ENCODE results near the gene DCTN5.
"Not testable (repeated sequence)": the region's sequence is repeated elsewhere in the genome, so short reads cannot be mapped to it uniquely, and the experiment has no call there.

Gene DCTN5

GRCh38 chr16:23640931-23641765 lies at the start of gene DCTN5, which contains the start of gene PALB2:
DCTN5 (plus strand) TSS chr16:23641466; CDS start chr16:23641543, 77 bp downstream.
PALB2 (minus strand) TSS chr16:23641310; CDS start chr16:23641157, 153 bp downstream.
- FAIRE-seq = peak; percentile 36

- FAIRE-seq = no peak
Observed at GRCh38 chr16:23594186-23594585, 47.1 kb upstream of the DCTN5 start.

- no peak for FAIRE-seq
Observed at GRCh38 chr16:23595246-23595950, 45.9 kb upstream of the DCTN5 start.

DNA sequence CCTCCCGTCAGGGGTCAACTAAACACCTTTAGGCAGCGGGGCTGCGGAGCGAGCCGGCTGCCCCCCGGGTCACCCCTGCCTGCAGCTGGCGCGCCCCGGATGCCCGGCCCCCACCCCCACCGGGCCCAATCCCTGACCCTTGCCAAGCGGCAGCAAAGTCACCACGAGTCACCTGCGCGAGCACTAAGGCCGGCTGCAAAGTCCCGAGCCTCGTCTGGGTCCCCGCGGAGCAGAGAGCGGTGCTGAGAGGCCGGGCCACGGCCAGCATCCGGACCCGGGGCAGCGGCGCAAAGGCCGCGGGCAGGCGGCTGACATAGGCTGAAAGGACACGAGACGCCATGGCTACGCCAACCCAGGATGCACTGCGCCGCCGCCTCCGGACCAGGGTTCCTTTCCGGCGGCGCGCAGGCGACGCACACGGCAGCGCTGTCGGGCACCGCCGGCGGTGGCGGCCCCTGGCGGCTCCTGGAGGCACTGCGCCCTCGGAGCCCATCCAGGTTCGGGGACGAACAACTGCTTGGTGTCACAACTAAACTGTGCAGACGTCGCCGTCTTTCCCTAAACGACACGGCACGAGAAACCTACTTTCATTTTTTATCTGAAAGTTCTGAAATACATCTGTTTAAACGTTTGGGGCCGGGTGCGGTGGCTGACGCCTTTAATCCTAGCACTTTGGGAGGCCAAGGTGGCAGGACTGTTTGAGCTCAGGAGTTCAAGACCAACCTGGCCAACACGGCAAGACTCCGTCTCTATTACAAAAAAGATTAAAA lies 45.1 kb upstream of the DCTN5 start, which contains the start of gene NDUFAB1:
TSS of gene NDUFAB1 (minus strand) at position 366 of the 770 bp plus-strand sequence. CDS start at position 340, 26 bp downstream.
- FAIRE-seq = no peak

DNA sequence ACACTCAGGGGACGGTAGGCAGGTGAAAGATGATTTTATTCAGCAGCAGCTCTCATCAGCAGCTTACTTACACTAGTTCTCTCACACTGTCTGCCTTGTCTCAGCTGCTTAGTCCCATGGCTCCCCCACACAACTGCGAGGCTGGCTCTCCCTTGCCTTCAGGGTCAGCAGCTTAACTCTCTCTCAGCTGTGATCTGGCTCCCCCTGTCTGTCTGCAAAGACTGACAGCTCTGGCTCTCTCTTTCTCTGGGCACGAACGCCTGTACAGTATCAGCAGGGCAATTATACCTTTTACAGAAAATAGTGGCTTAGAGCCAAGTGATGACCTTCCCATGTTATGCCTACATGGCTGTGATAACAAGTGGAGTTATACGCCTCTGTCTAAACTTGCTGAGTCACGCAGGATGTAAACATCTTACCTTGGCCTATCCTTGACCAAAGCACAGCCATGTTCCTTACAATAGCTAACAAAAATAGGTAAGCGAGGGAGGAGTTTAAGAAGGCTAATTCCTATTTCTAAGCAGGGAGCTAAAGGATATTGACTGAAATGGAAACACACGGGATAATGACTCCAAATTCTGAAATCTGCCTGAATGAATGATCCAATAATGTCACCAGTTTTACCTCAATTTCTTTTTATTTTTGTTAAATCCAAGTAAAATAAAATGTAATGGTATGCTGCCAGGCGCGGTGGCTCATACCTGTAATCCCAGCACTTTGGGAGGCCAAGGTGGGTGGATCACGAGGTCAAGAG lies 44.1 kb upstream of the DCTN5 start:
- FAIRE-seq = no peak

DNA sequence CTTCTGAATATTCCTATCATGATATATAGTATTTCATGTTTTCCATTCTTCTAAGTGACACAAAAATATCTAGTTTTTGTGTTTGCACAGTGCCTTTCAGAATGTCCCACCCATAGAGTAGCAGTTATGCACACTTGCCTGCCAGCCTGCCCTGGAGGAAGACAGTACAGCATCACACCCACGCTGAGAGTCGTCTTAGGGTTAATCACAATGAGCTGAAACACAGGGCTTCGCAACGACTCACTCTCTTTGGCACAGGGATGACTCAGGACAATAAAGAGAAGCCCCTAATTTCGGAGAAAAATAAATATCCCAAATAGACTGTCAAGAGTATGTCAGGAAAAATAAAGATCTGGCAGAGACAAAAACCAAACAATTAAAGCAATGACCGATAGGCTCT lies 33.5 kb upstream of the DCTN5 start:
- FAIRE-seq = no peak

- no peak for FAIRE-seq
Observed at GRCh38 chr16:23608194-23608593, 33.1 kb upstream of the DCTN5 start.

- FAIRE-seq = no peak
Observed at GRCh38 chr16:23609929-23610328, 31.3 kb upstream of the DCTN5 start.

DNA sequence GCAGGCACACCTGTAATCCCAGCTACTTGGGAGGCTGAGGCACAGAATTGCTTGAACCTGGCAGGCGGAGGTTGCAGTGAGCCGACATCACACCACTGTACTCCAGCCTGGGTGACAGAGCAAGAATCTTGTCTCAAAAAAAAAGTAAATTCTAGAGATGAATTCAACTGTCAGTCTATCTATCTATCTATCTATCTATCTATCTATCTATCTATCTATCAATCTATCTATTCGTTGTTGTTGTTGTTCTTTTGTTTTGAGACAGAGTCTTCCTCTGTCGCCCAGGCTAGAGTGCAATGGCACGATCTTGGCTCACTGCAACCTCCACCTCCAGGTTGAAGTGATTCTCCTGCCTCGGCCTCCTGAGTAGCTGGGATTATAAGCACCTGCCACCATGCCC lies 30.4 kb upstream of the DCTN5 start:
- not testable (repeated sequence) for FAIRE-seq

- FAIRE-seq = no peak
Observed at GRCh38 chr16:23611936-23612335, 29.3 kb upstream of the DCTN5 start.

- no peak for FAIRE-seq
Observed at GRCh38 chr16:23615805-23616204, 25.5 kb upstream of the DCTN5 start.

- no peak for FAIRE-seq
Observed at GRCh38 chr16:23624092-23624491, 17.2 kb upstream of the DCTN5 start.

- no peak for FAIRE-seq
Observed at GRCh38 chr16:23629516-23629915, 11.8 kb upstream of the DCTN5 start.

- not testable (repeated sequence) for FAIRE-seq
Observed at GRCh38 chr16:23631874-23632273, 9.4 kb upstream of the DCTN5 start.

- no peak for FAIRE-seq
Observed at GRCh38 chr16:23634461-23635036, 6.7 kb upstream of the DCTN5 start.

GRCh38 chr16:23635958-23636357 lies 5.3 kb upstream of the DCTN5 start:
- FAIRE-seq = no peak

GRCh38 chr16:23640615-23640930 lies 693 bp upstream of the DCTN5 start:
- no peak for FAIRE-seq

DNA sequence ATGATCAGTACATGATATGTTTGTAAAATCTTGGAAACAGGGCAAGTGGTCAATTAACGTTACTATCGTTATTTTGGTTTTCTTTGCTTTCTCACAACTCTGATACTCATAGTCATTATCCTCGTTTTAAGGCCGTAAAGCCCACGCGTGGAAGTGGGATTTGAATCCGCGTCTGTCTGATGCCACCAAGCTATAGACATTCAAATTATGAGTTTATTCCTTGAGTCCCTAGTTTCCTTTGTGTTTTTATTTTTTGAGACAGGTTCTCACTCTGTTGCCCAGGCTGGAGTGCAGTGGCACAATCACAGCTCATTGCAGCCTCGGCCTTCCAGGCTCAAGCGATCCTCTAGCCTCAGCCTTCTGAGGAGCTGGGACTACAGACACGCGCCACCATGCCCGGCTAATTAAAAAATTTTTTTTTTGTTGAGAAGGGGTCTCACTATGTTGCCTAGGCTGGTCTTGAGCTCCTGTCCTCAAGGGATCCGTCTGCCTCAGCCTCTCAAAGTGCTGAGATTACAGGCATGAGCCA lies 1.0 kb downstream of the DCTN5 start:
- FAIRE-seq = no peak

GRCh38 chr16:23650674-23651416 lies 9.6 kb downstream of the DCTN5 start:
- no peak for FAIRE-seq

- no peak for FAIRE-seq
Observed at GRCh38 chr16:23651943-23652468, 10.7 kb downstream of the DCTN5 start.

DNA sequence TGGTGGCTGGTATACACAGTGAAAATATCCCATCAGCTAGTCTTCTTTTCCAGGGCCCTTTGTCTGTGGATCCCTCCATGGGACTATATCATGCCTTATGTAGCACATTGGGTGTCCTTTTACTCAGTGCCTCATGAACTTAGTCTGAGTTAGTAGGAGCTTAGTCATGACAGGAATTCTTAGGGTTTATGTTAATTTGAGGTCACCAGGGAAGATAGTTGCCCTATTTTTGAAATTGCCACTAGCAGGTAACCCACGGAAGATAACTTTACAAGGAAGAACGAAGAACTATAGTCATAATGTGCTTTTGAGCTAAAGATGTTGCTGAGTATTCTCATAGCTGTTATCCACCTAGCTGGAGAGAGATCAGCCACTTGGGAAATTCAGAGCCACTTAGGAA lies 22.7 kb downstream of the DCTN5 start:
- no peak for FAIRE-seq
